ENCODE measurements around the gene COL4A2.

GRCh38 chr13:110421061-110421460 lies 114.0 kb downstream of the COL4A2 start:
- TF ChIP-seq CTCF (IDR thresholded peaks at IDR 0.05): no peak
- TF ChIP-seq POLR2A (IDR thresholded peaks at IDR 0.05): no peak
- no peak for TF ChIP-seq POLR2AphosphoS5 (IDR thresholded peaks at IDR 0.05)
- no peak for TF ChIP-seq EP300 (IDR thresholded peaks at IDR 0.05)
